GM21529 (cell line): Measurements from ENCODE around the gene ALKBH7.

ENCODE experiments used
- ATAC-seq: cut with Tn5 transposase; IDR thresholded peaks from one replicate; pipeline ENCODE4 v1.9.1; 2021; ENCODE audit not compliant: unreplicated experiment

The ALKBH7 gene

GRCh38 chr19:6424195-6424938 is 51.8 kb downstream of the ALKBH7 start, which contains the start of gene KHSRP:
Gene KHSRP, minus strand, starts transcription at chr19:6424811. Its CDS starts 110 bp downstream, at chr19:6424701.
- ATAC-seq, result no peak
